ENCODE measurements around the gene VAMP4.

Gene VAMP4

DNA sequence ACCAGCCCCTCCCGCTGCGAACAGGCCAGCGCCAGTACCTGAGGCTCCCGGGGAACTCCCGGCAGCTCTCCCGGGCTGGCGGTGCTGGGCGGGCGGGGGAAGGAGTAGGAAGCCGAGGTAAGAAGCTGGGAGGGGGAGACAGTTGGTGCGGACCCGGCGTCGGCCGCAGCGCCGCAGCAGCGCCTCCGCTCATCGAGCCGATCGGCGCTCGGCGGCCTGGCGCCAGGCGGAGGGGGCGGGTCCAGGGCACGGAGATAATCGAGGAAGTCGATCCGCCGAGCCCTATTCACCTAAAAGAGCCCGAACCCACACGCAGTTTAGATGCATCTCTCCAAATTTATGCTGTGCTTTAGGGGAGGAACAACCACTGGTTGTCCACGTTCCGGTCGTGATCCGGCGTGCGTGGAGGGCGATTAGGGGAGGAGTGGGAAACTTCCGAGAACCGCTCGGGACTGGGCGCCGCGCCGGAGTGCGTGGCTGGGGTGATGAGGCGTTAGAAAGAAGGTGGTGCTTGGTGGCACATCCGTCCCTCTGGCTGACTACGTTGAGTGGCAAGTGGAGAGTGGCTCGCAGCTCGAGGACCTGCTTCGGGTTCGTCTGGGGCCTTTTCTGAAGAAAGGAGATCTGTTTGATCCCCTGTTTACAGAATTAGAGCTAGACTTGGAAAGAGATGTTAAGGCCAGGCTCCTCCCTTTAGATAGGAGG lies at the start of gene VAMP4:
Gene VAMP4 (minus strand): TSS at position 194 of the 705 bp plus-strand sequence. CDS start 3,651 bp downstream, outside the sequence.
- peak; percentile 86 for DNase-seq

DNA sequence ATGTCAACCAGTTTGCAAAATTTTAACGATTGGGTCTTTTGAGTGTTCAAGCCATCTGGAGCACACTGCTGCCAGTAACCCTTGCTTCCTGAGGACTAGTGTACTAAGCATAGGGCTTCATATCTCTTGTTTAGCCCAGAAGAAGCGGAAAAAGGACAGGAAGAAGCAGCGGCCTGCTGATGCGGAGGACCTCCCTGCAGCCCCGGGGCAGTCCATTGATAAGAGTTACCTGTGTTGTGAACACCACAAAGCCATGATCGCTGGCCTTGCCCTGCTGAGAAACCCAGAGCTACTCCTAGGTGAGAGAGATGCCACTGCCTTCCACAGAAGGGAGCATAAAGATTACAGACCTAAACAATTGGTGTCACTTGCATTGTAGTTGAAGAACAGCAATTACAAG lies 48.5 kb upstream of the VAMP4 start:
- DNase-seq = no peak

GRCh38 chr1:171788696-171789095 lies 46.8 kb upstream of the VAMP4 start:
- DNase-seq = no peak

DNA sequence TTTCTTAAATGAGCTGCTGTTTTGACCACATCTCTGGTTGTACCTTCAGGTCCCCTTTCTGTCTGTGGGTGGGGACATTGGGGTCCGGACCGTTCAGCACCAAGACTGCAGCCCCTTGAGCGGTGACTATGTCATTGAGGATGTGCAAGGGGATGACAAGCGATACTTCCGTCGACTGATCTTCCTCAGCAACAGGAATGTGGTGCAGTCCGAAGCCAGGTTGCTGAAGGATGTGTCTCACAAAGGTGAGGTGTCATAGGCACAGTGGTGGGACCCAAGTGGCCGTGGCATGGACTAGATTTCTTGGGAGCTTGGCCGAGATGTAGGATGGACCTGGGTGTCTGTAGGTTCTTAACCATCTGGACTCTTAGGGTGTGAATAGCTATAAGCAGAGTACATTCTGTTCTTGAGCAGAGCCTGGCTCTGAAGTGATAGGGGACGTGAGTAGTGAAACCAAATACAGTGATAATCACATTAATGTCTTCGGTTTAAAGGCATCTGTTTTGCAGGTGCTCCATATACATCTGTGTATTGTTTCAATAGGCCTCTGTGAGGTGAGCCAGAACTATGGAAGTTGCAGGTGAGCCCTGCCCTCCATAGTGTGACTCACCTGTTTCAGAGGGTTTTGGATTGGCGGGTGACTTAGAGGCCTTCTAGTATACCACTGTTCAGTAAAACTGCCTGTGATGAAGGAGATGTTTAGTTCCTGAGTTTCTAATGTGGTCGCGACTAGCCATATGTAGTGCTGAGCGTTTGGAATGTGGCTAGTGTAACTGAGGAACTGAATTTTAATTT lies 46.0 kb upstream of the VAMP4 start:
- no peak for DNase-seq

GRCh38 chr1:171786534-171786933 lies 44.7 kb upstream of the VAMP4 start:
- no peak for DNase-seq

GRCh38 chr1:171785766-171786165 lies 43.9 kb upstream of the VAMP4 start:
- DNase-seq = no peak

DNA sequence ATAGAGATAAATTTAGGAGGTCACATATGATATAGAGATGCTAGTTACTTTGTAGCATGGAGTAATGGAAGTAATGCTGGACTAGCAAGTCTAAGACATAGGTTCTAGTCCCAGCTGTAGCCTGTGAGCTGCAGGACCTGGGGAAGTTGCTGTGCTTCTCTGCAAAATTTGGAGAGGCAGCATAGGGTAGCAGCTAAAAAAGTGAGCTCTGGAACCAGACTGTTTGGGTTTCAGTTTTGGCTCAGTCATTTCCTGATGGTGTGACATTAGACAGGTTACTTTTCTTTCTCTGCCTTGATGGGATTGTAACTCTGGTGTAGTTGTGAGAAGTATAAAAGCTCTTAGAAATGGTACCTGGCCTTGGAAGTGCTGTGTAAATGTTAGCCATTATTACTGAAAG lies 42.9 kb upstream of the VAMP4 start:
- DNase-seq = no peak

DNA sequence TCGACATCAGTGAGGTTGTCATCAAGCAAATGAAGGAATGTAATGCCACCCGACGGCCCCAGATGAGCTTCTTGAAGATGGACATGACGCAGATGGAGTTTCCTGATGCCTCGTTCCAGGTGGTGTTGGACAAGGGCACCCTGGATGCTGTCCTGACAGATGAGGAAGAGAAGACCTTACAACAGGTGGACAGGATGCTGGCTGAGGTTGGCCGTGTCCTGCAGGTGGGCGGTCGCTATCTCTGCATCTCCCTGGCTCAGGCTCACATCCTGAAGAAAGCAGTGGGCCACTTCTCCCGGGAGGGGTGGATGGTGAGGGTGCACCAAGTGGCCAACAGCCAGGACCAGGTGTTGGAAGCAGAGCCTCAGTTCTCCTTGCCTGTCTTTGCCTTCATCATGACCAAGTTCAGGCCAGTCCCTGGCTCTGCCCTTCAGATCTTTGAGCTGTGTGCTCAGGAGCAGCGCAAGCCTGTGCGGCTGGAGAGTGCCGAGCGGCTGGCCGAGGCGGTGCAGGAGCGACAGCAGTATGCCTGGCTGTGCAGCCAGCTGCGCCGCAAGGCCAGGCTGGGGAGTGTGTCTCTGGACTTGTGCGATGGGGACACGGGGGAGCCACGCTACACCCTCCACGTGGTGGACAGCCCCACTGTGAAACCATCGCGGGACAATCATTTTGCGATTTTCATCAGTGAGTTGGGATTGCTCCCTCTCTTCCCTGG lies 42.1 kb upstream of the VAMP4 start:
- DNase-seq = no peak

GRCh38 chr1:171781176-171781875 lies 39.5 kb upstream of the VAMP4 start, which contains the start of gene METTL13:
METTL13 (plus strand) TSS chr1:171781660; CDS start chr1:171781968, 308 bp downstream.
- peak; percentile 98 for DNase-seq

- no peak for DNase-seq
Measured at GRCh38 chr1:171780583-171781175, 38.8 kb upstream of the VAMP4 start.

DNA sequence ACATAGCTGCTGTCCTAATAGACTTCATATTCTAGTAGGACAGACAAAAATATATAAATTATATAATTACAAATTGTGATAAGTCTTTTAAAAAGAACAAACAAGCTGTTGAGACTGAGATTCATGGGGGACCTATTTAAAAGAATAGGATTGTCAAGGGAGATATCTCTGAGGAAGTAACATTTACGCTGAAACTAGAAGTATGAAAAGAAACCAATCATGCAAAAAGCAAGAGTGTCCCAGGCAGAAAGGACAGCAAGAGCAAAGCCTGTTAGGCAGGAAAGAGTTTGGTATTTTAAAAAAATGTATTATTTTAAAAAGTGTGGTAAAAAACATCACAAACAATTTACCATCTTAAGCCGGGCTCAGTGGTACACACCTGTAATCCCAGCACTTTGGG lies 30.4 kb upstream of the VAMP4 start:
- no peak for DNase-seq

GRCh38 chr1:171769754-171770153 lies 27.9 kb upstream of the VAMP4 start:
- no peak for DNase-seq

DNA sequence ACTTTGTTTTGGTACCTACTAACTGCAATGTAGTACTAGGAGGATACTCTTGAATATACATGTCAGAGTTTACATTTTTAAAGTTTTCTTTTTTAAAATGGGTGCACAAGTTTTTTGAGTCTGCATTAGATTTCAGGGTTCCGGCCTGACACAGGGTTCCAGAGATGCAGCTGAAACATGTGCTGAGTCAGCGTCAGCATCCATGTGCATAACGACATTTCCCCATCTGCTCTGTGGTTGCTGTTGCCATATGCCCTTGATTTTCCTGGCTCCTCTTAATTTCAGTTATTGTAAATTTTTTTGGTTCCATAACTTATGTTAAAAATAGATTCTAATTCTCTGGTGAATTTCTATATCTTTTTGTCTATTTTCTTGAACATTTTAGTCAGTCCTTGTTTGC lies 27.3 kb upstream of the VAMP4 start:
- no peak for DNase-seq

DNA sequence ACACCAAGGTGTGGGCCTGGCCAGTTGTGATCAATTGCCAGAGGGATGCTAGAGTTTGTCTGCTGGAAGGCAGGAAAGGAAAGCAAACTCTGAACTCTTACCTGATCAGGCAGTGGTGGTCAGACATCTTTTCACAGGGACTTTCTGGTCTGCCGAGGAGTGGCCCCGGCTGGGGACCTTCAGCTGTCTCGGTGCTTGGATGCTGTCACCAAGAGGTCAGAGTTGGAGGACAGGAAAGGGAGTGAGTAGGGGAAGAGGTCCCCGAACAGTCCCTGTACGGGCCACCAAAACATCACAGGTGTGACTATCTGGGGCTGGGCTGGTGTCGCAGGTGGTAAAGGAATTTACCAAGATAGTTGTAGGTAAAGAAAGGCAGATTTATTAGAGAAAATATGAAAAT lies 21.9 kb upstream of the VAMP4 start:
- no peak for DNase-seq

DNA sequence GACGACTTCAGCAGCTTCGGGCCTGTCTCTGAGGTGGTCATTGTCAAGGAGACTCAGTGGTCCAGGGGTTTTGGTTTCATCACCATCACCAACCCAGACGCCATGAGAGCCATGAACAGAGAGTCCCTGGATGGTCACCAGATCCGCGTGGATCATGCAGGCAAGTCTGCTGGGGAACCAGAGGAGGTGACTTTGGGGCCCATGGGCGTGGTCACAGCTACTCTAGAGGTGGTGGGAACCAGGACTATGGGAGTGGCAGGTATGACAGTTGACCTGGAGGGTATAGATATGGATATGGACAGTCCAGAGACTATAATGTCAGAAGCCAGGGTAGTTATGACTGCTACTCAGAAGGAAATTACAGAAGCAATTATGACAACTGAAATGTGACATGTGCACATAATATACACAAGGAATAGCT lies 20.3 kb upstream of the VAMP4 start:
- DNase-seq = no peak

DNA sequence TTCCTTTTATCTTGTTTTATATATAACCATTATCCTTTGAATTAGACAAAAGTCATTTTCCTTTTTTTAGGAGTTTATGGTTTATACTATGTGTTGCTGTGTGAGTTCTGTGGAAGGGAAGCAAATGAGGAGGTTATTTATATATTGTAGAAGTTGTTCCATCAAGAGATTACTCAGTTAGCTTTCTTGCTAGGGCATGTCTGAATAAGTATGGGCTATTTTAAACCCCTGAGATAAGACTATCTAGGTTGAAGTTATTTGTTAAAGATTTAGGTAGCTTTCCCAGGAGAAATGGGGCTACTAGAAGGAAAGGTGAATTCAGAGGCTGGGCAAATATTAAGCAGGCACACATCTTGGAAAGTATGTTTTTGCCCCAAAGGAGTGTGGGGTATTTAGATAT lies 16.1 kb upstream of the VAMP4 start:
- DNase-seq = no peak

DNA sequence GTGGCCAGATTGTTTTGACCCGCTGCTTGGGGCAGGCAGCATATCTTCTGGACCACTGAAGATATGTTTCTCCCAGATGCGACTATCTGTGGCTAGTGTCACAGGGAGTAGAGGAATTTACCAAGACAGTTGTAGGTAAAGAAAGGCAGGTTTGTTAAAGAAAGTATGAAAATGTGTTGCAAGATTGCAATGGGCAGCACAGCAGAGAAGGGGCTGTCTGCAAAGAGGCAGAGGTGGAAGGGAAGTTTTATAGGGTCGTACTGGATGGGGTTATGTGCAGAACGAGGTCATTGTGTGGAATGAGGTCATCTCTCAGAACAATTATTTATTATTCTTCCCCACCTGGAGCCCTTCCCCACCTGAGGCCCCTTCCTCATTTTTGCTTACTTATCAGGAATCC lies 15.0 kb upstream of the VAMP4 start:
- no peak for DNase-seq

DNA sequence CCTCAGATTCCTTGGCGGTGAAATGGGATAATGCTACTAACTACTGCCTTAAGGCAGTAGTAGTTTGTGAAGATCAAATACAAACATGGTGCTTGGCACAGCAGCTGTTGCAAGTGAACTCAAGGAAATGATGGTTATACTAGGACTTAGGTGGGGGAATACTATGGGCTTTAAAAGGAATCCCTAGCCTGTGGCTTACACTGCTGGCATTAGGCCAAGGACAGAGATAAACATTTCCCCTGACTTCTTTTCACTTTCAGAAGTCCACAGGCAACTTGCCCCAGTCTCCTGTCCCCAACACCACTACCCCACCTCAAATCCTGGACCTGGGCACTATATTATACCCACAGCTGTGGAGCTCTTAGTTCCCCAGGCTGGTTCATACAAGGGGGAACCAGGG lies 13.1 kb upstream of the VAMP4 start:
- DNase-seq = no peak

GRCh38 chr1:171754353-171754705 lies 12.5 kb upstream of the VAMP4 start:
- no peak for DNase-seq

GRCh38 chr1:171753685-171754352 lies 12.0 kb upstream of the VAMP4 start:
- no peak for DNase-seq

DNA sequence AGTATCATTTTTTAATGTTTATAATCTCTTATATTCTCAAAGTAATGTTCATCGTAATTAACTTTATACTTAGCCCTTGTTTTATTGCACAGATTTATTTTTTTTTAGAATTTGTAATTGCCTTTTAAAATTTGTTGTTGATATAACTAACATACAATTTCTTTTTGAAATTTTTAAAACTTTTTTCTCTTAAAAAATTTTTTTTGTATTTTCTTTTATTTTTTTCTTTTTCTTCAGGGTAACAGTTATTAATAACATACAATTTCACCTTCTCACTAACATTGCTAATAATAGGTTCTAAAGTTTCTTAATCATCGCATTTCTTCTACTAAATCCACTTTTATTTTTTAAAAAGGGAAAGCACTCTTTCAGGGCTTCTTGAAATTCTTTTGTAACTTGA lies 11.3 kb upstream of the VAMP4 start:
- DNase-seq = no peak

GRCh38 chr1:171751221-171751620 lies 9.4 kb upstream of the VAMP4 start:
- DNase-seq = no peak

Measured in stimulated activated CD4-positive, alpha-beta T cell treated with anti-CD3 and anti-CD28 coated beads, Interleukin-4, amount 100 ng/mL, for 24 hours (primary cell).